C4-2B (cell line): Measurements from ENCODE around the gene NAV2.

Source experiments
- H3K27ac ChIP-seq: fragments of 450-650 bp; 2 replicates; pipeline ENCODE4 v1.5.1; 2017
- ZFX ChIP-seq: fragments of 450-650 bp; IDR thresholded peaks from 2 replicates; pipeline ENCODE4 v1.6.1; 2017
- TF ChIP-seq, protein P1 (sequence below): fragments of 450-650 bp; conservative IDR thresholded peaks from 2 replicates; pipeline ENCODE4 v1.5.1; 2017; ENCODE audit warnings: mild to moderate bottlenecking

The NAV2 gene

DNA sequence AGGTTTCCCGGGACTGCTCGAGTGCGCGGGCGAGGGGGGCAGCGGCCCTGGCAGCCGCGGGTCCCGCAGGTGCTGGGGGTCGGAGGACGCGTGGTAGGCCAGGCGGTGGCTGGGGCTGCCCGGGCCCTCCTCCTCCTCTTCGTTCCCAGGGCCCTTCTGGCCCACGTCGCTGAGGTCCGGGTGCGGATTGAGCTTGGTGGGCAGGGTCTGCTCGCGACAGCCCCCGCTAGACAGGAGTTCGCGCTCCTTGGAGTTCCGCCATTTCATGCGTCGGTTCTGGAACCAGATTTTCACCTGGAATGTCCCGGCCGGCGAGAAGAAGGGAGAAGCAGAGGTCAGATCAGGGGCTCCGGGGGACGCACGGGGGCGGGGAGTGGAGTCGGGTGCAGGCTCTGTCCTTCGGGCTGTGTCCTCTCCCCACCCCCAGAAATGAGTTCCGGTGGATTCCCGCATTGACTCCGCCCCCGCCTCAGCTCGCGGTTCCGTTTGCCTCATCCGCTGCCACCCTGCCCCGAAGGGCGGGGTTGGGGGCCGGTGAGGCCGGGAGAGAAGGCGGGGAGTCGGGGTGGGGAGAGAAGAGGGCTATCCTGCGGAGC is 443.7 kb downstream of the NAV2 start:
- no peak overlapping the region for H3K27ac ChIP-seq
- TF ChIP-seq, protein P1, sequence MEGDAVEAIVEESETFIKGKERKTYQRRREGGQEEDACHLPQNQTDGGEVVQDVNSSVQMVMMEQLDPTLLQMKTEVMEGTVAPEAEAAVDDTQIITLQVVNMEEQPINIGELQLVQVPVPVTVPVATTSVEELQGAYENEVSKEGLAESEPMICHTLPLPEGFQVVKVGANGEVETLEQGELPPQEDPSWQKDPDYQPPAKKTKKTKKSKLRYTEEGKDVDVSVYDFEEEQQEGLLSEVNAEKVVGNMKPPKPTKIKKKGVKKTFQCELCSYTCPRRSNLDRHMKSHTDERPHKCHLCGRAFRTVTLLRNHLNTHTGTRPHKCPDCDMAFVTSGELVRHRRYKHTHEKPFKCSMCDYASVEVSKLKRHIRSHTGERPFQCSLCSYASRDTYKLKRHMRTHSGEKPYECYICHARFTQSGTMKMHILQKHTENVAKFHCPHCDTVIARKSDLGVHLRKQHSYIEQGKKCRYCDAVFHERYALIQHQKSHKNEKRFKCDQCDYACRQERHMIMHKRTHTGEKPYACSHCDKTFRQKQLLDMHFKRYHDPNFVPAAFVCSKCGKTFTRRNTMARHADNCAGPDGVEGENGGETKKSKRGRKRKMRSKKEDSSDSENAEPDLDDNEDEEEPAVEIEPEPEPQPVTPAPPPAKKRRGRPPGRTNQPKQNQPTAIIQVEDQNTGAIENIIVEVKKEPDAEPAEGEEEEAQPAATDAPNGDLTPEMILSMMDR: no peak
- TF ChIP-seq ZFX: no peak

- TF ChIP-seq, protein P1: no peak
- no peak for TF ChIP-seq ZFX
- H3K27ac ChIP-seq: no peak overlapping the region
Measured at GRCh38 chr11:20156876-20157613, 444.4 kb downstream of the NAV2 start.

DNA sequence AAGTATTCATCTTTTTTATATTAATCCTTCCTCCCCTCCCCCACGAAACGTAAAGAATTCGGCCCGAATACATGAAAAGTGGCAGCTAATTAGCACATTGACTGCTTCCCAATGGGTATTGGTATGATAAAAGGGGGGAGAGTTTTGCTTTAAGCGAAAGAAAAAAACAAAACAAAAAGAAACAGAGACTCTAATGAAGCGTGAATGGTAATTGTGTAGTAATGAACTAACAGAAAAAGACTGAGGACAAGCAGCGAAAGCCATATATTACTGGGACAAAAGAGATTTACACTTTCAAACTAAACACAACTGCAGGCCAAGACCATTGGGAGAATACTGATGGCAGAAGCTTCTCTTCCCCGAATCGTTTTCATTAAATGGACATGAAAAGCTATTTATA is 445.1 kb downstream of the NAV2 start:
- no peak overlapping the region for H3K27ac ChIP-seq
- TF ChIP-seq ZFX: no peak
- TF ChIP-seq, protein P1: no peak

- TF ChIP-seq, protein P1: no peak
- no peak for TF ChIP-seq ZFX
- H3K27ac ChIP-seq: no peak overlapping the region
Measured at GRCh38 chr11:20158597-20159257, 446.1 kb downstream of the NAV2 start.

DNA sequence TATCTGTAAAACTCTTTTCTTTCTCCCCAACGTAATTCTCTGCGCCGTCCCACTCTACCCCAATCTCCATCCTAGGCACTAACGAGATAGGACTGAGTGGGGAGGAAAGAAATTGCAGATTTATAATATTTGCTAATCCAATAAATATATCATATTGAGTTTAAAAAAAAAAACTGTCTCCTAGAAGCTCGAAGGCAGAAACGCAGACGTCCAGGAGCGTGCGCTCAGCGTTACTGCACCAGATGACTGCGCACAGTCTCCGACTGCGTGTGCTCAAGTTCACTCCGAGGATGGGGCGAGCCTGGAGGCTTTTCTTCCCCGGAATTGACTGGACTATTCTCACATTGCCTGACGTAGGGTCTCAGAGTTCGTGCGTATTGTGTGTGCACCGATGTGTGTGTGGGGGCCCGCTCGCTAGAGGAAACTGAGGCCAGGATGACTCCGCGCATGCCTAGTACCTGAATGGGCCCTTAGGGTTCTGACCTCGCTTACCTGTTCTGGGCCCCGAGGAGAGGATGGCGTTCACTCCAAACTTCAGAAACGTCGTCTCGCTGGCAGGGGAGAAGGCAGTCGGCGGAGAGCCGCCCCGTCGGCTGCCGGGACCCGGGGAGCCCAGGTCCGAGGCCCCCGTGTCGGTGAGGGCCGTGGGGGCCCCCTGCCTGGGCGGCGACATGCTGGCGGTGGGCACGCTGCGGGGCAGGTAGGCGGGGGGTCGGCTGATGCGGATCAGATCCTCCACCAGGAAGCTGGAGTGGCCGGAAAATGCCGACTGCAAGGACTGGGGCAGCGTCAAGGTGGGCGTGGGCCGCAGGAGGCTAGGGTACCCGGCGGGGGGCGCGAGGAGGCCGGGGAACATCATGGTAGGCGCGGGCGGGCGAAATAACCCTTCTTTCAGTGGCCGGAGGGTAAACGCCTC is 447.1 kb downstream of the NAV2 start:
- no peak overlapping the region for H3K27ac ChIP-seq

DNA sequence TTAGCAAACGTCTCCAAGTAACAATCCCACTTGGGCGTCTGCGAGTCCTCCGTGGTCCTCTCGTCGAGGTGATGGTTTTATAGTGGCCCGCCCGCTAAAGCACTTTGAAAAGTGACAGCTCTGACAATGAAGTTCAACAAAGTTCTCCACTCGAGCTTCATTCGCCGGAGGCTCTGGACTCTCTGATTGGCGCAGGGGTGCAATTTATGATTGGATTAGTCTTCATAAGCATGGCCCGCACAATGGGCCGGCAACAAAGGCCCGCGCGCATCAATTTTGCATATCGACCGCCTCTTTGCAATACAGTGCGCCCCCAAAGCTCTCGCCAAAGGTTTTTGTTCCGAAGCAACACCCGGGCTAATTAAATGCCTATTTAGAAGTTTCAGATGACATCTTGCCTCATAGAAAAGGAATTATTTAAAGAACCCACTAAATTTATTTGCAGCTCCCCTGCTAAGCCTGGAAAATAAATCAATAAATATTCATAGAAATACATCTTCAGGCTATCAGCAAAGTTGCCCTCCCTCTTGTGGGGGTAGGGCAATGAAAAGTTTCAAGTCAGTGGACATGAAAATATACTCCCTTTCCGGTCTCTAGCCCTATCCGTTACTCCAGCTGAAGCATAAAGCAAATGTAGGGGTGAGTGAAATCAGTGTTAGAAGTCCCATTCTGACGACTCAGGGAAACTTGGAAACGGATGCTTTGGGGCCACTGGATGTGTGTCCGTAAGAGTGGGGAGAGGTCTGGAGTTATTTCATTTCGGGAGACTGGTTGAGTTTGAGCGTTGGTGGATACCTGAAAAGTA is 448.0 kb downstream of the NAV2 start, which contains the start of gene DBX1:
DBX1 (minus strand) TSS at position 51 of the 805 bp plus-strand sequence. CDS start 151 bp downstream, outside the sequence.
- H3K27ac ChIP-seq: no peak within 1 kb of the TSS
- TF ChIP-seq, protein P1: no peak
- no peak for TF ChIP-seq ZFX

More for the DNA sequence above, 447.1 kb downstream of the NAV2 start:
- no peak for TF ChIP-seq ZFX
- TF ChIP-seq, protein P1: no peak
